ENCODE results near the gene TSPAN2. TPM values are rescaled to one million over a fixed set of nuclear protein-coding genes. Genes with fewer than 3 reads are reported as not detected.

The TSPAN2 gene
- polyA plus RNA-seq, 1 of the 3 experiments (the other 2 are of a cell fraction), result 0.23 TPM

DNA sequence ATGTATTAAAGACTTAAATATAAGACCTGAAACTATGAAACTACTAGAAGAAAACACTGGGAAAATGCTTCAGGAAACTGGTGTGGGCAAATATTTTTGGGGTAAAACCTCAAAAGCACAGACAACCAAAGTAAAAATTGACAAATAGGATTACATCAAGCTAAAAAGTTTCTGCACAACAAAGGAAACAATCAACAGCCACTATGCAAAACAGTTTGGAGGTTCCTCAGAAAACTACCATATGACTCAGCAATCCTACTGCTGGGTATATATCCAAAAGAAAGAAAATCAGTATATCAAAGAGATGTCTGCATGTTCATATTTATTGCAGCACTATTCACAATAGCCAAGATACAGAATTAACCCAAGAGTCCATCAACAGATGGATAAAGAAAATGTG lies 42.6 kb downstream of the TSPAN2 start:
- POLR2A ChIA-PET, result no interaction called here
- Histone ChIP-seq H2AFZ (ENCODE audit: low read depth) (no peak overlapping the region), H3K27ac (ENCODE audit: low read depth in 2 of 2, low read length in 1 of 2) (no peak overlapping the region), H3K9me3 (no peaks in the 10 kb centered on the region), H3K79me2 (ENCODE audit: insufficient read depth) (no peaks in the 10 kb centered on the region), H4K20me1 (ENCODE audit: insufficient read depth) (no peaks in the 10 kb centered on the region), H3F3A (replicated peaks; ENCODE audit: insufficient read depth) (no peaks in the 10 kb centered on the region), H3K4me3 (ENCODE audit: low read depth in 2 of 2, low read length in 1 of 2) (no peak overlapping the region), H3K9ac (no peak overlapping the region), H3K4me1 (ENCODE audit: control insufficient read depth in 1 of 2, insufficient read depth in 2 of 2, low read depth in 1 of 2, low read length in 1 of 2) (no peaks in the 10 kb centered on the region), H3K36me3 (replicated peaks in 1 of 2; ENCODE audit: control insufficient read depth in 1 of 2, insufficient read depth in 2 of 2, low read length in 1 of 2) (peaks cover 0 to 3% of the 10 kb centered on the region in 2 experiments), H3K9me2 (no peaks in the 10 kb centered on the region), H3K4me2 (no peak overlapping the region), H3K27me3 (ENCODE audit: insufficient read depth) (no peaks in the 10 kb centered on the region)
- CTCF ChIA-PET, result no interaction called here
- TF ChIP-seq RXRA (IDR thresholded peaks at IDR 0.05; ENCODE audit: borderline replicate concordance, low read depth), result no peak
- no peak for TF ChIP-seq POLR2AphosphoS5 (IDR thresholded peaks at IDR 0.05; ENCODE audit: low read depth, low read length)
- TF ChIP-seq MEF2A (IDR thresholded peaks at IDR 0.05; ENCODE audit: borderline replicate concordance, low read depth), result no peak
- TF ChIP-seq, protein P1, sequence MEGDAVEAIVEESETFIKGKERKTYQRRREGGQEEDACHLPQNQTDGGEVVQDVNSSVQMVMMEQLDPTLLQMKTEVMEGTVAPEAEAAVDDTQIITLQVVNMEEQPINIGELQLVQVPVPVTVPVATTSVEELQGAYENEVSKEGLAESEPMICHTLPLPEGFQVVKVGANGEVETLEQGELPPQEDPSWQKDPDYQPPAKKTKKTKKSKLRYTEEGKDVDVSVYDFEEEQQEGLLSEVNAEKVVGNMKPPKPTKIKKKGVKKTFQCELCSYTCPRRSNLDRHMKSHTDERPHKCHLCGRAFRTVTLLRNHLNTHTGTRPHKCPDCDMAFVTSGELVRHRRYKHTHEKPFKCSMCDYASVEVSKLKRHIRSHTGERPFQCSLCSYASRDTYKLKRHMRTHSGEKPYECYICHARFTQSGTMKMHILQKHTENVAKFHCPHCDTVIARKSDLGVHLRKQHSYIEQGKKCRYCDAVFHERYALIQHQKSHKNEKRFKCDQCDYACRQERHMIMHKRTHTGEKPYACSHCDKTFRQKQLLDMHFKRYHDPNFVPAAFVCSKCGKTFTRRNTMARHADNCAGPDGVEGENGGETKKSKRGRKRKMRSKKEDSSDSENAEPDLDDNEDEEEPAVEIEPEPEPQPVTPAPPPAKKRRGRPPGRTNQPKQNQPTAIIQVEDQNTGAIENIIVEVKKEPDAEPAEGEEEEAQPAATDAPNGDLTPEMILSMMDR (IDR thresholded peaks at IDR 0.05), result no peak
- TF ChIP-seq EZH2phosphoT487 (IDR thresholded peaks at IDR 0.05; ENCODE audit: borderline replicate concordance, low read depth), result no peak
- TF ChIP-seq, protein P2, sequence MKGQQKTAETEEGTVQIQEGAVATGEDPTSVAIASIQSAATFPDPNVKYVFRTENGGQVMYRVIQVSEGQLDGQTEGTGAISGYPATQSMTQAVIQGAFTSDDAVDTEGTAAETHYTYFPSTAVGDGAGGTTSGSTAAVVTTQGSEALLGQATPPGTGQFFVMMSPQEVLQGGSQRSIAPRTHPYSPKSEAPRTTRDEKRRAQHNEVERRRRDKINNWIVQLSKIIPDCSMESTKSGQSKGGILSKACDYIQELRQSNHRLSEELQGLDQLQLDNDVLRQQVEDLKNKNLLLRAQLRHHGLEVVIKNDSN (IDR thresholded peaks at IDR 0.05; ENCODE audit: borderline replicate concordance, low read depth), result no peak
- TF ChIP-seq RAD21 (IDR thresholded peaks at IDR 0.05; ENCODE audit: low read length), result no peak
- TF ChIP-seq TAF1 (IDR thresholded peaks at IDR 0.05; ENCODE audit: borderline replicate concordance, low read depth, low read length), result no peak
- TF ChIP-seq FOXM1 (IDR thresholded peaks at IDR 0.05; ENCODE audit: low read depth), result no peak
- no peak for TF ChIP-seq EP300 (IDR thresholded peaks at IDR 0.05; ENCODE audit: borderline replicate concordance in 1 of 2, low read depth in 1 of 2, low read length in 1 of 2)
- TF ChIP-seq FOXJ3 (CRISPR knock-in tag; IDR thresholded peaks at IDR 0.05), result no peak
- no peak for TF ChIP-seq SMC3 (IDR thresholded peaks at IDR 0.05; ENCODE audit: low read depth, low read length)
- TF ChIP-seq, protein P3, sequence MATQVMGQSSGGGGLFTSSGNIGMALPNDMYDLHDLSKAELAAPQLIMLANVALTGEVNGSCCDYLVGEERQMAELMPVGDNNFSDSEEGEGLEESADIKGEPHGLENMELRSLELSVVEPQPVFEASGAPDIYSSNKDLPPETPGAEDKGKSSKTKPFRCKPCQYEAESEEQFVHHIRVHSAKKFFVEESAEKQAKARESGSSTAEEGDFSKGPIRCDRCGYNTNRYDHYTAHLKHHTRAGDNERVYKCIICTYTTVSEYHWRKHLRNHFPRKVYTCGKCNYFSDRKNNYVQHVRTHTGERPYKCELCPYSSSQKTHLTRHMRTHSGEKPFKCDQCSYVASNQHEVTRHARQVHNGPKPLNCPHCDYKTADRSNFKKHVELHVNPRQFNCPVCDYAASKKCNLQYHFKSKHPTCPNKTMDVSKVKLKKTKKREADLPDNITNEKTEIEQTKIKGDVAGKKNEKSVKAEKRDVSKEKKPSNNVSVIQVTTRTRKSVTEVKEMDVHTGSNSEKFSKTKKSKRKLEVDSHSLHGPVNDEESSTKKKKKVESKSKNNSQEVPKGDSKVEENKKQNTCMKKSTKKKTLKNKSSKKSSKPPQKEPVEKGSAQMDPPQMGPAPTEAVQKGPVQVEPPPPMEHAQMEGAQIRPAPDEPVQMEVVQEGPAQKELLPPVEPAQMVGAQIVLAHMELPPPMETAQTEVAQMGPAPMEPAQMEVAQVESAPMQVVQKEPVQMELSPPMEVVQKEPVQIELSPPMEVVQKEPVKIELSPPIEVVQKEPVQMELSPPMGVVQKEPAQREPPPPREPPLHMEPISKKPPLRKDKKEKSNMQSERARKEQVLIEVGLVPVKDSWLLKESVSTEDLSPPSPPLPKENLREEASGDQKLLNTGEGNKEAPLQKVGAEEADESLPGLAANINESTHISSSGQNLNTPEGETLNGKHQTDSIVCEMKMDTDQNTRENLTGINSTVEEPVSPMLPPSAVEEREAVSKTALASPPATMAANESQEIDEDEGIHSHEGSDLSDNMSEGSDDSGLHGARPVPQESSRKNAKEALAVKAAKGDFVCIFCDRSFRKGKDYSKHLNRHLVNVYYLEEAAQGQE (IDR thresholded peaks at IDR 0.05; ENCODE audit: low read depth, low read length), result no peak
- TF ChIP-seq TCF12 (IDR thresholded peaks at IDR 0.05), result no peak
- no peak for TF ChIP-seq NRF1 (IDR thresholded peaks at IDR 0.05; ENCODE audit: low read depth, low read length)
- no peak for TF ChIP-seq GABPA (IDR thresholded peaks at IDR 0.05; ENCODE audit: low read depth)
- TF ChIP-seq CHD2 (IDR thresholded peaks at IDR 0.05; ENCODE audit: low read length, partially characterized antibody), result no peak
- TF ChIP-seq SIN3A (IDR thresholded peaks at IDR 0.05; ENCODE audit: borderline replicate concordance, low read depth, low read length), result no peak
- TF ChIP-seq FOSL2 (IDR thresholded peaks at IDR 0.05; ENCODE audit: borderline replicate concordance, low read depth), result no peak
- no peak for TF ChIP-seq ZBTB33 (IDR thresholded peaks at IDR 0.05; ENCODE audit: borderline replicate concordance, low read depth)
- DNase-seq, result no peak
